GM18499 (cell line): Measurements from ENCODE around the gene GOLGA6L9.
"Not testable (repeated sequence)": the region's sequence is repeated elsewhere in the genome, so short reads cannot be mapped to it uniquely, and the experiment has no call there.

ENCODE experiments used
- ATAC-seq: cut with Tn5 transposase; IDR thresholded peaks from one replicate; pipeline ENCODE4 v1.9.1; 2021; ENCODE audit warnings: moderate number of reproducible peaks; ENCODE audit not compliant: insufficient read depth, unreplicated experiment

GOLGA6L9 gene

GRCh38 chr15:82457336-82457735 is 27.7 kb downstream of the GOLGA6L9 start:
- not testable (repeated sequence) for ATAC-seq

GRCh38 chr15:82465629-82466028 is 36.0 kb downstream of the GOLGA6L9 start:
- ATAC-seq = not testable (repeated sequence)

GRCh38 chr15:82468205-82468604 is 38.6 kb downstream of the GOLGA6L9 start:
- ATAC-seq = not testable (repeated sequence)

GRCh38 chr15:82469381-82469780 is 39.8 kb downstream of the GOLGA6L9 start:
- not testable (repeated sequence) for ATAC-seq

- ATAC-seq = not testable (repeated sequence)
Measured at GRCh38 chr15:82472269-82472982, 42.8 kb downstream of the GOLGA6L9 start.

GRCh38 chr15:82474596-82475325 is 45.1 kb downstream of the GOLGA6L9 start:
- ATAC-seq = not testable (repeated sequence)

- ATAC-seq = not testable (repeated sequence)
Measured at GRCh38 chr15:82475345-82475967, 45.8 kb downstream of the GOLGA6L9 start.

GRCh38 chr15:82476697-82477342 is 47.2 kb downstream of the GOLGA6L9 start:
- not testable (repeated sequence) for ATAC-seq

GRCh38 chr15:82477343-82478057 is 47.9 kb downstream of the GOLGA6L9 start:
- not testable (repeated sequence) for ATAC-seq
